HepG2 (cell line): Measurements from ENCODE around the gene DZANK1. TPM values are rescaled to one million over a fixed set of nuclear protein-coding genes. Genes with fewer than 3 reads are reported as not detected.

Experiments
- ETS1 ChIP-seq: sonication (generic); formaldehyde crosslinking; IDR thresholded peaks from 2 replicates; pipeline ENCODE4 v1.4.0; 2020; ENCODE audit warnings: missing genetic modification reagents
- FOXJ3 ChIP-seq: sonication (generic); formaldehyde crosslinking; IDR thresholded peaks from 2 replicates; pipeline ENCODE4 v1.4.0; 2020; ENCODE audit warnings: missing genetic modification reagents, mild to moderate bottlenecking, borderline replicate concordance
- IKZF1 ChIP-seq: fragments of 450-650 bp; IDR thresholded peaks from 2 replicates; pipeline ENCODE4 v1.7.1; 2016
- KLF12 ChIP-seq: sonication (generic); formaldehyde crosslinking; IDR thresholded peaks from 2 replicates; pipeline ENCODE4 v1.4.0; 2020; ENCODE audit warnings: missing genetic modification reagents, borderline replicate concordance
- NFIC ChIP-seq: IDR thresholded peaks from 2 replicates; pipeline ENCODE4 v1.6.1; 2012; ENCODE audit warnings: mild to moderate bottlenecking, low read length, inconsistent platforms
- NR2F6 ChIP-seq, 2 experiments: IDR thresholded peaks; 2 replicates each; pipeline ENCODE4 v1.6.1; 2016; ENCODE audit warnings: antibody characterized with exemption in 1 of 2, mild to moderate bottlenecking in 1 of 2
- SETDB1 ChIP-seq: sonication (generic); formaldehyde crosslinking; IDR thresholded peaks from 2 replicates; pipeline ENCODE4 v1.5.1; 2020; ENCODE audit warnings: missing genetic modification reagents, mild to moderate bottlenecking, borderline replicate concordance
- SRSF1 ChIP-seq: fragments of 200-400 bp; formaldehyde crosslinking; optimal IDR thresholded peaks from 2 replicates; pipeline ENCODE3; 2017; ENCODE audit warnings: mild to moderate bottlenecking, low read depth, low read length, moderate library complexity
- THAP7 ChIP-seq: sonication (generic); formaldehyde crosslinking; IDR thresholded peaks from 2 replicates; pipeline ENCODE4 v1.8.1; 2023; ENCODE audit warnings: mild to moderate bottlenecking, missing genetic modification reagents
- TRIM22 ChIP-seq: fragments of 450-650 bp; IDR thresholded peaks from 2 replicates; pipeline ENCODE4 v1.6.1; 2017
- ZBTB10 ChIP-seq: sonication (generic); formaldehyde crosslinking; IDR thresholded peaks from 2 replicates; pipeline ENCODE4 v1.4.0; 2020; ENCODE audit warnings: missing genetic modification reagents, borderline replicate concordance
- ZBTB14 ChIP-seq: sonication (generic); formaldehyde crosslinking; IDR thresholded peaks from 2 replicates; pipeline ENCODE4 v1.4.0; 2020; ENCODE audit warnings: missing genetic modification reagents
- ZBTB42 ChIP-seq: sonication (generic); formaldehyde crosslinking; IDR thresholded peaks from 2 replicates; pipeline ENCODE4 v1.5.0; 2020; ENCODE audit warnings: mild to moderate bottlenecking, missing genetic modification reagents
- ZIK1 ChIP-seq: sonication (generic); formaldehyde crosslinking; IDR thresholded peaks from 2 replicates; pipeline ENCODE4 v1.5.0; 2020; ENCODE audit warnings: mild to moderate bottlenecking, low read depth, missing genetic modification reagents, borderline replicate concordance
- ZKSCAN8 ChIP-seq: IDR thresholded peaks from 2 replicates; pipeline ENCODE4 v1.6.1; 2016; ENCODE audit warnings: borderline replicate concordance, missing genetic modification reagents, missing compliant biosample characterization
- ZNF281 ChIP-seq: sonication (generic); formaldehyde crosslinking; IDR thresholded peaks from 2 replicates; pipeline ENCODE4 v1.4.0; 2020; ENCODE audit warnings: missing genetic modification reagents, borderline replicate concordance
- ZNF790 ChIP-seq: sonication (generic); formaldehyde crosslinking; IDR thresholded peaks from 2 replicates; pipeline ENCODE4 v1.8.0; 2022; ENCODE audit warnings: missing genetic modification reagents, mild to moderate bottlenecking, borderline replicate concordance
- polyA plus RNA-seq, 8 experiments: library from polyadenylated mRNA; depleted of rRNA in 3 of 8; stranded (reverse) in 7 of 8; unstranded in 1 of 8; fragments of >200 nt; fragmentation: Illumina TruSeq in 4 of 8; extraction: Trizol in 4 of 8; gene quantifications; 2 replicates each; pipeline versions ENCODE4 v1.2.1 to v1.2.3, GENCODE V29; 2011 to 2016; ENCODE audit warnings: low read depth in 4 of 8, missing spikeins in 1 of 8, mixed read lengths in 1 of 8; ENCODE audit not compliant: insufficient read depth in 1 of 8
- total RNA-seq, 5 experiments: library from RNA; depleted of rRNA; stranded (reverse); fragments of >200 nt; fragmentation: Illumina TruSeq; extraction: Trizol; gene quantifications; 2 replicates each; pipeline ENCODE4 v1.2.3, GENCODE V29; 2016; ENCODE audit warnings: low read depth in 1 of 5

The DZANK1 gene
- total and polyA plus RNA-seq, 2 of the 13 experiments (the other 11 are each of a cell fraction or from before 2014, with no cell fraction given), result 1.6 to 3.2 TPM

GRCh38 chr20:18496740-18497592, 30.1 kb upstream of the DZANK1 start, which contains the start of gene RBBP9 (continued):
- TF ChIP-seq SRSF1, result peak; percentile 98
- peak; percentile 93; the same call in 1 of the 2 replicates for TF ChIP-seq THAP7
- TF ChIP-seq ZKSCAN8 (CRISPR knock-in tag), result peak; percentile 77; the same call in 1 of the 2 replicates
- no peak for TF ChIP-seq IKZF1
- TF ChIP-seq ZIK1, result peak; percentile 84; the same call in 1 of the 2 replicates
- no peak for TF ChIP-seq ZBTB42 (CRISPR knock-in tag)
- TF ChIP-seq NR2F6 (IDR thresholded peaks at IDR 0.05), result no peak
- TF ChIP-seq NR2F6 (CRISPR knock-in tag; IDR thresholded peaks at IDR 0.05), result peak; percentile 50; the same call in 1 of the 2 replicates
- peak; percentile 46; the same call in 1 of the 2 replicates for TF ChIP-seq ZNF281 (CRISPR knock-in tag)
- TF ChIP-seq ETS1 (CRISPR knock-in tag), result no peak; the same call in 1 of the 2 replicates
- no peak; the same call in 1 of the 2 replicates for TF ChIP-seq ZBTB14 (CRISPR knock-in tag)
- TF ChIP-seq ZBTB10 (CRISPR knock-in tag), result peak; percentile 78; the same call in 1 of the 2 replicates
- TF ChIP-seq TRIM22, result no peak
- TF ChIP-seq KLF12, result 0 out of 2 replicates have a peak, but pooled peaks have one; percentile 57
- no peak for TF ChIP-seq FOXJ3
- no peak for TF ChIP-seq SETDB1 (CRISPR knock-in tag)
- peak; percentile 65; the same call in 1 of the 2 replicates for TF ChIP-seq ZNF790 (CRISPR knock-in tag)
- TF ChIP-seq NFIC, result no peak
